Trophoblast cell (in vitro differentiated cells and primary cell): Measurements from ENCODE around the gene RPL29.

Source experiments
- DNase-seq, 2 donors: peaks; one replicate each; pipeline ENCODE4 v3.0.0-alpha.2; 2016
- H2AFZ ChIP-seq: 2 replicates; pipeline ENCODE4 v1.6.1; 2013; ENCODE audit warnings: low read length, moderate library complexity, mild to moderate bottlenecking; ENCODE audit not compliant: insufficient read depth, poor library complexity
- H2AK5ac ChIP-seq: 2 replicates; pipeline ENCODE4 v1.6.1; 2013; ENCODE audit warnings: mild to moderate bottlenecking, low read length
- H2BK120ac ChIP-seq: 2 replicates; pipeline ENCODE4 v1.6.1; 2013; ENCODE audit warnings: low read length, mild to moderate bottlenecking, moderate library complexity; ENCODE audit not compliant: insufficient read depth, poor library complexity
- H2BK12ac ChIP-seq: 2 replicates; pipeline ENCODE4 v1.6.1; 2013; ENCODE audit warnings: mild to moderate bottlenecking, low read length, moderate library complexity
- H2BK5ac ChIP-seq: 2 replicates; pipeline ENCODE4 v1.6.1; 2013; ENCODE audit warnings: low read length, low read depth, moderate library complexity, mild to moderate bottlenecking; ENCODE audit not compliant: poor library complexity
- H3K14ac ChIP-seq: 2 replicates; pipeline ENCODE4 v1.6.1; 2013; ENCODE audit warnings: mild to moderate bottlenecking, low read length
- H3K18ac ChIP-seq: 2 replicates; pipeline ENCODE4 v1.6.1; 2013; ENCODE audit warnings: mild to moderate bottlenecking, low read length
- H3K23ac ChIP-seq: 2 replicates; pipeline ENCODE4 v1.6.1; 2013; ENCODE audit warnings: low read length
- H3K27ac ChIP-seq: 2 replicates; pipeline ENCODE4 v1.5.1; 2013; ENCODE audit warnings: low read depth, mild to moderate bottlenecking, inconsistent platforms, low read length, moderate library complexity
- H3K27me3 ChIP-seq: 2 replicates; pipeline ENCODE4 v1.6.1; 2013; ENCODE audit warnings: inconsistent platforms, mild to moderate bottlenecking, low read length, moderate library complexity; ENCODE audit not compliant: insufficient read depth
- H3K36me3 ChIP-seq, 2 experiments: 1 replicate in 1 of 2; 2 replicates in 1 of 2; pipeline ENCODE4 v1.6.1; 2013; ENCODE audit warnings: low read length in 2 of 2, mild to moderate bottlenecking in 2 of 2, moderate library complexity in 1 of 2; ENCODE audit not compliant: insufficient read depth in 2 of 2, control insufficient read depth in 1 of 2
- H3K4ac ChIP-seq: 2 replicates; pipeline ENCODE4 v1.6.1; 2013; ENCODE audit warnings: low read depth, mild to moderate bottlenecking, low read length, moderate library complexity
- H3K4me1 ChIP-seq, 2 experiments: 1 replicate in 1 of 2; 2 replicates in 1 of 2; pipeline ENCODE4 v1.6.1; 2013; ENCODE audit warnings: low read length in 2 of 2, mild to moderate bottlenecking in 2 of 2, moderate library complexity in 1 of 2; ENCODE audit not compliant: insufficient read depth in 2 of 2, control insufficient read depth in 1 of 2
- H3K4me2 ChIP-seq: 2 replicates; pipeline ENCODE4 v1.6.1; 2013; ENCODE audit warnings: inconsistent platforms, mild to moderate bottlenecking, low read length, moderate library complexity
- H3K4me3 ChIP-seq: 2 replicates; pipeline ENCODE4 v1.5.1; 2013; ENCODE audit warnings: mild to moderate bottlenecking, low read depth, low read length, inconsistent platforms
- H3K79me1 ChIP-seq: one replicate; pipeline ENCODE4 v1.6.1; 2013; ENCODE audit warnings: low read length
- H3K79me2 ChIP-seq: 2 replicates; pipeline ENCODE4 v1.6.1; 2013; ENCODE audit warnings: low read length, mild to moderate bottlenecking; ENCODE audit not compliant: control insufficient read depth, insufficient read depth, poor library complexity
- H3K9ac ChIP-seq: 2 replicates; pipeline ENCODE4 v1.6.1; 2013; ENCODE audit warnings: mild to moderate bottlenecking, low read length
- H3K9me3 ChIP-seq: 2 replicates; pipeline ENCODE4 v1.6.1; 2013; ENCODE audit warnings: low read depth, mild to moderate bottlenecking, control low read depth, inconsistent platforms, low read length; ENCODE audit not compliant: insufficient read depth
- H4K12ac ChIP-seq: 2 replicates; pipeline ENCODE4 v1.6.1; 2013; ENCODE audit warnings: low read depth, mild to moderate bottlenecking, low read length, moderate library complexity
- H4K8ac ChIP-seq: 2 replicates; pipeline ENCODE4 v1.6.1; 2013; ENCODE audit warnings: low read depth, mild to moderate bottlenecking, low read length, moderate library complexity
- H4K91ac ChIP-seq: one replicate; pipeline ENCODE4 v1.6.1; 2013; ENCODE audit warnings: low read depth, mild to moderate bottlenecking, low read length, moderate library complexity
- WGBS: extraction: QIAGEN DNeasy Blood & Tissue Kit; methylation state at CpG from one replicate; pipeline ENCODE4 v1.1.7; 2013; ENCODE audit warnings: missing lambda C conversion rate; ENCODE audit not compliant: insufficient read length, insufficient coverage; ENCODE audit errors: extremely low coverage; 5-methylcytosine and 5-hydroxymethylcytosine counted together

RPL29 gene

GRCh38 chr3:51957520-51958205 lies 38.0 kb downstream of the RPL29 start:
- H3K27ac ChIP-seq = no peak overlapping the region
- peaks cover 28% of the 10 kb centered on the region for H3K27me3 ChIP-seq
- H4K8ac ChIP-seq = no peak overlapping the region
- H4K12ac ChIP-seq = no peak overlapping the region
- H2BK12ac ChIP-seq = no peak overlapping the region
- no peak overlapping the region for H4K91ac ChIP-seq
- no peak overlapping the region for H3K9ac ChIP-seq
- no CpG with 5 or more reads among the region's 15 CpGs for WGBS
- no peaks in the 10 kb centered on the region for H3K79me2 ChIP-seq
- H3K23ac ChIP-seq = no peak overlapping the region
- no peak overlapping the region for H2AFZ ChIP-seq
- no peak for DNase-seq
- H2BK120ac ChIP-seq = no peak overlapping the region
- H3K14ac ChIP-seq = no peak overlapping the region
- peaks cover 16 to 31% of the 10 kb centered on the region in 2 experiments for H3K36me3 ChIP-seq
- H3K4me1 ChIP-seq = peaks cover 7 to 17% of the 10 kb centered on the region in 2 experiments
- no peaks in the 10 kb centered on the region for H3K79me1 ChIP-seq
- no peak overlapping the region for H3K18ac ChIP-seq
- no peak overlapping the region for H3K4ac ChIP-seq
- H3K4me2 ChIP-seq = no peak overlapping the region
- no peak overlapping the region for H2AK5ac ChIP-seq
- H2BK5ac ChIP-seq = no peak overlapping the region
- peaks cover 3% of the 10 kb centered on the region for H3K9me3 ChIP-seq
- H3K4me3 ChIP-seq = no peak overlapping the region

DNA sequence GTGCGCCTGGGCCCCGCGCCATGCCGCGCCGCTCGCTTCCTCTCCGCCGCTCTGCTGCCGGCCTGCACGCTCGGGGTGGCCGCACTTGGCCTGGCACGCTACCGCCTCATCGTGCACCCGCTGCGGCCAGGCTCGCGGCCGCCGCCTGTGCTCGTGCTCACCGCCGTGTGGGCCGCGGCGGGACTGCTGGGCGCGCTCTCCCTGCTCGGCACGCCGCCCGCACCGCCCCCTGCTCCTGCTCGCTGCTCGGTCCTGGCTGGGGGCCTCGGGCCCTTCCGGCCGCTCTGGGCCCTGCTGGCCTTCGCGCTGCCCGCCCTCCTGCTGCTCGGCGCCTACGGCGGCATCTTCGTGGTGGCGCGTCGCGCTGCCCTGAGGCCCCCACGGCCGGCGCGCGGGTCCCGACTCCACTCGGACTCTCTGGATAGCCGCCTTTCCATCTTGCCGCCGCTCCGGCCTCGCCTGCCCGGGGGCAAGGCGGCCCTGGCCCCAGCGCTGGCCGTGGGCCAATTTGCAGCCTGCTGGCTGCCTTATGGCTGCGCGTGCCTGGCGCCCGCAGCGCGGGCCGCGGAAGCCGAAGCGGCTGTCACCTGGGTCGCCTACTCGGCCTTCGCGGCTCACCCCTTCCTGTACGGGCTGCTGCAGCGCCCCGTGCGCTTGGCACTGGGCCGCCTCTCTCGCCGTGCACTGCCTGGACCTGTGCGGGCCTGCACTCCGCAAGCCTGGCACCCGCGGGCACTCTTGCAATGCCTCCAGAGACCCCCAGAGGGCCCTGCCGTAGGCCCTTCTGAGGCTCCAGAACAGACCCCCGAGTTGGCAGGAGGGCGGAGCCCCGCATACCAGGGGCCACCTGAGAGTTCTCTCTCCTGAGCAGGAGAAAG lies 39.6 kb downstream of the RPL29 start:
- Histone ChIP-seq H3K27me3 (peaks cover 28% of the 10 kb centered on the region), H3K14ac (no peak overlapping the region), H2BK5ac (no peak overlapping the region), H3K23ac (no peak overlapping the region), H3K79me2 (no peaks in the 10 kb centered on the region), H3K36me3 (peaks cover 16 to 30% of the 10 kb centered on the region in 2 experiments), H3K4me1 (peaks cover 7 to 17% of the 10 kb centered on the region in 2 experiments), H4K12ac (no peak overlapping the region), H2AK5ac (no peak overlapping the region), H3K9ac (peak overlapping the region; percentile 52), H3K4ac (no peak overlapping the region), H3K27ac (no peak overlapping the region), H3K4me3 (peak overlapping the region; percentile 52), H3K4me2 (peak overlapping the region; percentile 84), H2BK12ac (no peak overlapping the region), H2AFZ (peak overlapping the region; percentile 4), H3K9me3 (peaks cover 3% of the 10 kb centered on the region), H4K91ac (no peak overlapping the region), H4K8ac (peak overlapping the region; percentile 40), H3K18ac (no peak overlapping the region), H3K79me1 (no peaks in the 10 kb centered on the region), H2BK120ac (no peak overlapping the region)
- WGBS = no CpG with 5 or more reads among the region's 97 CpGs
- peak; percentile 58 to 74 for DNase-seq

DNA sequence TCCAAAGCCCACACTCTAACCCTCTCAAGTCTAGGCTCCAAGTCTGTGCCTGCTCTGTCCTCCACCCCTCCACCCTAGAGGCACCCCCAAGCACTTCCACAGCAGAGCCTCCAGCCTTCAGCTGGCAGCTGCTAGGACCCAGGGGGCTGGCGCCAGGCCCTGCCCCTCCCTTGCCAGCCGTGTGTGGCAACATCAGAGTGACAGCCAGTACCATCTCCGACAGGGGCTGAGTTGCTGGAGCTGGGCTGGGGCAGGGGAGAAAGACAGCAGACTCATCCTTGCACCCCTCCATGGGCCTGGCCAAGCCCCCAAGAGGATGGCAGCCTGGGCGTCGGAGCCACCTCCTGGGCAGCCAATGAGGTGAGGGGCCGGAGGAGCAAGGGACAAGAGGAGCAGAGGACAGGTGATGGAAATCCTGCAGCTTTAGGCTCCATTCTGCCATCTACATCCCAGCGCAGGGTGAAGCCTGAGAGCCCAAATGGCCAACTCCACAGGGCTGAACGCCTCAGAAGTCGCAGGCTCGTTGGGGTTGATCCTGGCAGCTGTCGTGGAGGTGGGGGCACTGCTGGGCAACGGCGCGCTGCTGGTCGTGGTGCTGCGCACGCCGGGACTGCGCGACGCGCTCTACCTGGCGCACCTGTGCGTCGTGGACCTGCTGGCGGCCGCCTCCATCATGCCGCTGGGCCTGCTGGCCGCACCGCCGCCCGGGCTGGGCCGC lies 40.4 kb downstream of the RPL29 start, which contains the start of gene GPR62:
Gene GPR62 (plus strand): TSS at position 207 of the 718 bp plus-strand sequence. CDS start 272 bp downstream, at position 479.
- no peak for DNase-seq
- WGBS = no CpG with 5 or more reads among the region's 33 CpGs

GRCh38 chr3:51954713-51955112 lies 41.0 kb downstream of the RPL29 start:
- no CpG with 5 or more reads among the region's 1 CpG for WGBS

More for the DNA sequence above, 40.4 kb downstream of the RPL29 start, which contains the start of gene GPR62:
- peak within 1 kb of the TSS; percentile 4 for H2AFZ ChIP-seq
- peaks cover 28% of the 10 kb centered on the region for H3K27me3 ChIP-seq
- H3K23ac ChIP-seq = no peak within 1 kb of the TSS
- no peak within 1 kb of the TSS for H3K4ac ChIP-seq
- H3K4me2 ChIP-seq = peak within 1 kb of the TSS; percentile 84
- peaks cover 7 to 17% of the 10 kb centered on the region in 2 experiments for H3K4me1 ChIP-seq
- H3K9me3 ChIP-seq = peaks cover 3% of the 10 kb centered on the region
- no peak within 1 kb of the TSS for H3K27ac ChIP-seq
- H3K18ac ChIP-seq = no peak within 1 kb of the TSS
- no peak within 1 kb of the TSS for H4K12ac ChIP-seq
- peak within 1 kb of the TSS; percentile 52 for H3K9ac ChIP-seq
- H2BK12ac ChIP-seq = no peak within 1 kb of the TSS
- H2BK5ac ChIP-seq = no peak within 1 kb of the TSS
- H2AK5ac ChIP-seq = no peak within 1 kb of the TSS
- H3K4me3 ChIP-seq = peak within 1 kb of the TSS; percentile 52
- peaks cover 16 to 27% of the 10 kb centered on the region in 2 experiments for H3K36me3 ChIP-seq
- H3K79me2 ChIP-seq = no peaks in the 10 kb centered on the region
- H4K91ac ChIP-seq = no peak within 1 kb of the TSS
- H3K79me1 ChIP-seq = no peaks in the 10 kb centered on the region
- no peak within 1 kb of the TSS for H3K14ac ChIP-seq
- no peak within 1 kb of the TSS for H2BK120ac ChIP-seq
- H4K8ac ChIP-seq = peak within 1 kb of the TSS; percentile 40

More at GRCh38 chr3:51954713-51955112, 41.0 kb downstream of the RPL29 start:
- Histone ChIP-seq H2AK5ac (no peak overlapping the region), H3K4me2 (no peak overlapping the region), H2BK12ac (no peak overlapping the region), H4K91ac (no peak overlapping the region), H3K79me2 (no peaks in the 10 kb centered on the region), H4K12ac (no peak overlapping the region), H3K79me1 (no peaks in the 10 kb centered on the region), H2AFZ (no peak overlapping the region), H2BK5ac (no peak overlapping the region), H3K18ac (no peak overlapping the region), H3K23ac (no peak overlapping the region), H3K9ac (no peak overlapping the region), H3K14ac (no peak overlapping the region), H3K4me1 (peaks cover 7 to 17% of the 10 kb centered on the region in 2 experiments), H3K9me3 (peaks cover 3% of the 10 kb centered on the region), H4K8ac (no peak overlapping the region), H3K4me3 (no peak overlapping the region), H2BK120ac (no peak overlapping the region), H3K27me3 (peaks cover 28% of the 10 kb centered on the region), H3K4ac (no peak overlapping the region), H3K36me3 (peaks cover 16 to 21% of the 10 kb centered on the region in 2 experiments), H3K27ac (no peak overlapping the region)
- no peak for DNase-seq
